Umbilical cord (tissue), 2 donors: ENCODE measurements around the gene MBLAC1. TPM values are rescaled to one million over a fixed set of nuclear protein-coding genes. Genes with fewer than 3 reads are reported as not detected.
"Not testable (repeated sequence)": the region's sequence is repeated elsewhere in the genome, so short reads cannot be mapped to it uniquely, and the experiment has no call there.

Experiments used
- DNase-seq: peaks from one replicate; pipeline ENCODE4 v3.0.0-alpha.2; 2015; ENCODE audit warnings: low spot score
- total RNA-seq: library from RNA; depleted of rRNA; stranded (reverse); fragments of >200 nt; gene quantifications from one replicate; pipeline ENCODE4 v1.2.3, GENCODE V29; 2014; ENCODE audit warnings: low replicate concordance; ENCODE audit not compliant: insufficient read depth

The MBLAC1 gene
- total RNA-seq, 1 donor from 2014 or later: 1.9 TPM

- DNase-seq: no peak
These were observed 4.7 kb upstream of the MBLAC1 start for GRCh38 chr7:100122067-100122466.

DNA sequence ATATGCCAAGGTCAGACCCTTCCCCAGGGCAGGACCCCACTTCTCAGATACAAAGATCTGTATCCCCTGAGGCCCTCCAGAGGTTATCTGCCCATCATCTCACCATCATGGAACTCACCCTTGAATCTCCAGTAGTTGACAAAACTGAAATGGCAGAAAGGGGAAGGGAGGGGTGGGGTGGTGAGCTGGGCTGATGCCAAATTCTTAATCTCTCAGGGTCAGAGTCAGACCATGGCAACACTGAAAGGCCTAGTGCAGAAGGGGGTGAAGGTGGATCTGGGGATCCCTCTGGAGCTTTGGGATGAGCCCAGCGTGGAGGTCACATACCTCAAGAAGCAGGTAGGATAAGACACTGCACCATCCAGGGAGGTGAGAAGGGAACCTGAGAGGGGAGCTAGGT, 4.2 kb upstream of the MBLAC1 start:
- no peak for DNase-seq

DNA sequence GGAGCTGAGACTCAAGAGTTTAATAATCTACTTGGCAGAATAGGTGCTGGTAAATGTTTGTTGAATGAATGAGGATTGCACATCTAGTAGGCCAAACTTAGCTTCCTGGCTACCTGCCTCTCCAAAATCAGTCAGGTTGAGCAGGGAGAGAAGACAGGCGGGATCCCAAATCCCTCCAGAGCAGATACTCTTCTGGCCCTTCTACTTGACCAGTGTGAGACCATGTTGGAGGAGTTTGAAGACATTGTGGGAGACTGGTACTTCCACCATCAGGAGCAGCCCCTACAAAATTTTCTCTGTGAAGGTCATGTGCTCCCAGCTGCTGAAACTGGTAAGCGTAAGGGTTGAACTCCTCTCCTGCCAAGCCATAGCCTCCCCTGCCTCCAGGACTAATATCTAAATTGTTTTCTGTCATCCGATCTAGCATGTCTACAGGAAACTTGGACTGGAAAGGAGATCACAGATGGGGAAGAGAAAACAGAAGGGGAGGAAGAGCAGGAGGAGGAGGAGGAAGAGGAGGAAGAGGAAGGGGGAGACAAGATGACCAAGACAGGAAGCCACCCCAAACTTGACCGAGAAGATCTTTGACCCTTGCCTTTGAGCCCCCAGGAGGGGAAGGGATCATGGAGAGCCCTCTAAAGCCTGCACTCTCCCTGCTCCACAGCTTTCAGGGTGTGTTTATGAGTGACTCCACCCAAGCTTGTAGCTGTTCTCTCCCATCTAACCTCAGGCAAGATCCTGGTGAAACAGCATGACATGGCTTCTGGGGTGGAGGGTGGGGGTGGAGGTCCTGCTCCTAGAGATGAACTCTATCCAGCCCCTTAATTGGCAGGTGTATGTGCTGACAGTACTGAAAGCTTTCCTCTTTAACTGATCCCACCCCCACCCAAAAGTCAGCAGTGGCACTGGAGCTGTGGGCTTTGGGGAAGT, 2.2 kb upstream of the MBLAC1 start:
- DNase-seq: no peak

DNA sequence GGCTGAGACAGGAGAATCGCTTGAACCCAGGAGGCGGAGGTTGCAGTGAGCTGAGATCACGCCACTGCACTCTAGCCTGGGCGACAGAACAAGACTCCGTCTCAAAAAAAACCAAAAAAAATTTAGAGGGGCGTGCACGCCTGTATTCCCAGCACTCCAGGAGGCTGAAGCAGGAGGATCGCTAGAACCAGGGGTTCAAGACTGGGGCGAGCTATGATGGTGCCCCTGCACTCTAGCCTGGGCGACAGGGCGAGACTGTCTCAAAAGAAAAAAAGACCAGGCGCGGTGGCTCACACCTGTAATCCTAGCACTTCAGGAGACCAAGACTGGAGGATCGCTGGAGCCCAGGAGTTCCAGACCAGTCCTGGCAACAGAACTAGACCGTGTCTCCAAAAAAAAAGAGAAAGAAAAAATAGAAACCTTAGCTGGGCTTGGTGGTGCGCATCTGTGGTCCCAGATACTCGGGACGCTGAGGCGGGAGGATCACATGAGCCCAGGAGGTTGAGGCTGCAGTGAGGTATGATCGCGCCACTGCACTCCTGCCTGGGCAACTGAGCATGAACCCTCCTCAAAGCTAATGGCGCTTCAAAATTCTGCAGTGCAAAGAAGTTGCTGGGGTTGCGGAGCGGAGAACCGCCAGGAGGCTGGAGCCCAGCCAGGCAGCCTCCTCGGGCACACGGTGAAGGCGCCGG, 382 bp upstream of the MBLAC1 start:
- no peak for DNase-seq

GRCh38 chr7:100127866-100128636, 1.3 kb downstream of the MBLAC1 start:
- peak; percentile 41 for DNase-seq

DNA sequence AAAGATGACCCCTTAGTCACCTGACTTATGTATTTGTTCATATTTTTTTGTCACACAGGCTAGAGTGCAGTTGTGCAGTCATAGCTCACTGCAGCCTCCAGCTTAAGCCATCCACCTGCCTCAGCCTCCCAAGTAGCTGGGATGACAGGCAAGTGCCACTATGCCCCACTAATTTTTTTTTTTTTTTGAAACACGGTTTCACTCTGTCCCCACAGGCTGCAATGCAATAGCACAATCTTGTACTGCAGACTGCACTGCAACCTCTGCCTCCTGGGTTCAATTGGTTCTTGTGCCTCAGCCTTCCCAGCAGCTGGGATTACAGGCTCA, 1.8 kb downstream of the MBLAC1 start:
- DNase-seq: no peak

- DNase-seq: not testable (repeated sequence)
These were observed 3.4 kb downstream of the MBLAC1 start for GRCh38 chr7:100130220-100130607.

DNA sequence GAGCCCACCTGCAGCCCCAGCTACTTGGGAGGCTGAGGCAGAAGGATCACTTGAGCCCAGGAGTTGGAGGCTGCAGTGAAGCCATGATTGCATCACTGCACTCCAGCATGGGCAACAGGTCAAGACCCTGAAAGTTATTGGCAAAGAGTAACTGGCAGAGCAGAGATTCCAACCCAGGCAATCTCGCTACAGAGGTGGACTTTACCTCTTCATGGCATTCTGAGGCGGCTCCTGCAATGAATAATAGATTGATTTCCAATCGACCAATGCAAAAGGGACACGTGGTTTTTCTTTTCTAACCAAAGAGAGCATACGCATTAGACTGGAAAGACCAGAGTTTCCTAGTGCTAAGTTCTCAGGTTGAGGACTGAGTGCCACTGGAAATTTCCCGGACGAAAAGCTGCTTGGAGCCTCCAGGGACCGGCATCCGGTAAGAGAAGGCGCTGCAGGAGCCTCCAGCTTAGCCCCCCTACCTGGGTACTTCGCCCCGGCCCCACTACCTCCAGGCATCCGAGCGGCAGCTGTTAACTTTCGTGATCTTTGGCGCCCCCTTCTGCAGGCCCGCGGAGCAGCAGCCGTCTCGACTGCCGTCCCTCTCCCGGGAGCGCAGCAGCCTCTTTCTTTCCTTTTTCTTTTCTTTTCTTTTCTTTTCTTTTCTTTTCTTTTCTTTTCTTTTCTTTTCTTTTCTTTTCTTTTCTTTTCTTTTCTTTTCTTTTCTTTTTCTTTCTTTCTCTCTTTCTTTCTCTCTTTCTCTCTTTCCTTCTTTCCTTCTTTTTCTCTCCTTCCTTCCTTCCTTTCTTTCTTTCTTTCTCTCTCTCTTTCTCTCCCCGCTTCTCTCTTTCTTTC, 4.1 kb downstream of the MBLAC1 start:
- peak; percentile 64 for DNase-seq

GRCh38 chr7:100132126-100132525, 5.4 kb downstream of the MBLAC1 start:
- DNase-seq: no peak

DNA sequence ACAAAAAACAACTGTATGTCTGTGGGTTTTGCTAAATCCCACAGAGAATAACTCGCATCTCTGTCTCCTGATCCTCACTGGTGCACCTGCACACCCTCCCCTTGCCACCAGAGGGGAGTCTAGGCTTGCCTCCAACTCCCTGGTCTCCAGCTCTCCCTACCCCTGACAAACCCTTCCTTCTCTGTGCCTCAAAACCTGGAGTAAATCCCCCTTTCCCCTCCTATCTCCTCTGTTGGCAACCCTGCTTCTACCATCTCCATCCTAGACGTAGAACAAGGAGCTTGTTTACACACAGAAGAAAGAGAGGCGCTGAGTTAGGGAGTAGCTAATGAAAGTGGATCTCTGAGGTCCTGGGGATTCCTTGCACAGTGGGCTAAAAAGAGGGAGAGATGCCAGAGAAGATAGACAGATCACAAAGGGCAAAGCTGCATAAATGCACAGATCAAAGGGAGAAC, 6.0 kb downstream of the MBLAC1 start:
- DNase-seq: peak; percentile 75

DNA sequence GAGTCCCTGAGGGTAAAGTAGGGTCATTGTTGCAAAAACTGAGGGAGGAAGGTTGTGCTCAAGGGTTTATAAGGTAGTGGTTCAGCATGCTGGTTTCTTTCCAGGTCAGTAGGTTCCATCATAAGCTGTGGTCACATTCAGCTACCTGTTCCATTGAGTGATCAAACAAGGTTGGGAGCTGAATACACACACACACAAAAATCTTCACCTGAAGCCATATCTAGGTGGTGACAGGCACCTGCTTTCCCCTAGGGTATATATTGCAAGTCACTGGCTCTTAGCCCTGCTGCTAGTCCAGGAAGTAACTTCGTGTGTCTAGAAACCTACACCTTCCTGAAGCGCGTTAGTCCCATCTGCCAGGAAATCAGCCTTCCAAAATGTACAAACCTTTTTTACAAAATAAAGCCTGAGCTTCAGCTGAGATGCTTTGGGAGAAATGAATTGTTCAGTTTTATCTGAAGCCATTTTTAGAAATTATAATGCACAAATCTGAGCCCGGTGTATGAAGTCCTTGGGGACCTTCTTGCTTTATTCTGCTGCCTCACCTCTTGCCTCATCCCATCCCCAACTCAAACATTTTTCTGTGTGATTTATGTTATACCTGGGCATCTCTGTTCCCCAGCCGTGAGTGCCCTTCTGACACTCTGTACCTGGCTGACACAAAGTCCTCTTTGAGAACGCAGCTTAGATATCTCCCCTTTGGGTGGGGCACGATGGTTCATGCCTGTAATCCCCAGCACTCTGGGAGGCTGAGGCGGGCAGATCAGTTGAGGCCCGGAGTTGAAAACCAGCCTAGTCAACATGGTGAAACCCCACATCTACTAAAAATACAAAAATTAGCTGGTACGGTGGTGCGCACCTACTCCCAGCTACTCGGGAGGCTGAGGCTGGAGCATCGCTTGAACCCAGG, 11.3 kb downstream of the MBLAC1 start:
- DNase-seq: no peak

DNA sequence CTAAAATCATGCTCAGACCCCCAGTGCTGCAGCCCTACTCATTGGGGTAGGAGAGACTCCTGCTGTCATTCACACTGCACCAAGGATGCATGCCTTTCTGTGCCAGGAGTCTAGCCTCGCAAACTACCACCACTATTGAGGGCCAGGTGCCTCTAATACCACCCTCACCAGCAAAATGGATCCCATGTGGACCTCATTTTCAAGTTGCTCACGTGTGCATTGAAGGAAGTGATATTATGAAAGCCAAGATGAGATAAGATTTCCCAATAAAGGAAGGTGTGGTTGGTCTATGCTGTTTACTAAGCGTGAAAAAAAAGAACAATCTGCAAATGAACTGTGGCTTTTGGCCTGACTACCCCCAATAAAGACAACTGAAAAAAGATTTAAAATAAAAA, 14.8 kb downstream of the MBLAC1 start:
- no peak for DNase-seq

- DNase-seq: no peak
These were observed 15.7 kb downstream of the MBLAC1 start for GRCh38 chr7:100142461-100142860.

- not testable (repeated sequence) for DNase-seq
These were observed 19.6 kb downstream of the MBLAC1 start for GRCh38 chr7:100146350-100146749.

DNA sequence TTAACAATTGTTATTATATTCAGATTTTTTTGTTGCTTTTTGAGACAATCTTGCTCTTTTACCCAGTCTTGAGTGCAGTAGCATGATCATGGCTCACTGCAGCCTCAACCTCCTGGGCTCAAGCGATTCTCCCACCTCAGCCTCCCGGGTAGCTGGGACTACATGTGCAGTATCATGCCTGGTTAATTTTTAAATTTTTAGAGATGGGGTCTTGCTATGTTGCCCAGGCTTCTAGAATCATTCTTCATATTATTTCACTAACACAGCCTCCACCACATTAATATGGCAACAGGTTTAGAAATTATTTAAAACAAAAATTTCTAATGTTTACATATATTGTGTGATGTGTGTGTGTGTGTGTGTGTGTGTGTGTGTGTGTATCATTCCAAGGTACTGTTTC, 20.5 kb downstream of the MBLAC1 start:
- no peak for DNase-seq

GRCh38 chr7:100148225-100148558, 21.4 kb downstream of the MBLAC1 start:
- DNase-seq: no peak

- peak; percentile 100 for DNase-seq
These were observed 22.0 kb downstream of the MBLAC1 start, which contains the start of gene LAMTOR4 for GRCh38 chr7:100148559-100149328. Gene LAMTOR4 (plus strand): TSS chr7:100148918. CDS start chr7:100148973, 55 bp downstream.

- DNase-seq: no peak
These were observed 25.6 kb downstream of the MBLAC1 start for GRCh38 chr7:100152404-100152803.

GRCh38 chr7:100152937-100153666, 26.3 kb downstream of the MBLAC1 start:
- no peak for DNase-seq
